GM10847 (cell line): Measurements from ENCODE around the gene FAM240B.

Source experiments
- POLR2A ChIP-seq: IDR thresholded peaks from 2 replicates; pipeline ENCODE4 v1.6.1; 2011; ENCODE audit not compliant: insufficient read length; ENCODE audit errors: extremely low read depth

FAM240B gene

DNA sequence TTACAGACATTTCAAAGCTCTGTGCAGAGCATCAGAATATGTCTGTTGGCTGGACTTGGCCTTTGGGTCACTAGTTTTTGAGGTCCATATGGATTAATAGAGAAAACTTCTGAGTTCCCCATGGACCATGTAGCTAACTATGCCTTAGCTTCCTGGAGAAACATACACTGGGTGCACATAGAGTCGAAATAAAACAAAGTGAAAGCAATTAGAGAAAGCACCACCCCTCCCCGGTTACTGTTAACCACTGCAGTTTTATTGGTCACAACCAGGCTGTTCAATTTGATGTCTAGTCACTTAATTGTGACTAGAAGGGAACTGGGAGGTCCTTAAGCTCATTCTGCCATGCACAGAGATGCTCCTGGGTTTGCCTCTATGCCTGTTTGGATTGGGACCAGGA, 4.2 kb downstream of the FAM240B start:
- no peak for TF ChIP-seq POLR2A

DNA sequence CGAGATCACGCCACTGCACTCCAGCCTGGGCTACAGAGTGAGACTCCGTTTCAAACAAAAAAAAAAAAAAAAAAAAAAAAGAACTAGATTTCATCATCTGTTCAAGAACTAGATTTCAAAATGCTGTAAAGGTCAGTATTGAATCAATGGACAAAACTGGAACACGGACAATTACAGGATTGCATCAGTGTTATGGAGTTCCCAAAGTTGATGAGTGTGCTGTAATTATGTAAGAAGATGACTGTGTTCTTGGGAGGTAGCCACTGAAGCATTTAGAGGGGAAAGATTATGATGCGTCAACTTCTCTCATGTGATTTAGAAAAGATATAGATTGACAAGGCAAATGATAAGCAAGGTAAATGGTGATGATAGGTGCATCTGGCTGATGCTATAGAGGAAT, 6.5 kb downstream of the FAM240B start:
- TF ChIP-seq POLR2A = no peak

DNA sequence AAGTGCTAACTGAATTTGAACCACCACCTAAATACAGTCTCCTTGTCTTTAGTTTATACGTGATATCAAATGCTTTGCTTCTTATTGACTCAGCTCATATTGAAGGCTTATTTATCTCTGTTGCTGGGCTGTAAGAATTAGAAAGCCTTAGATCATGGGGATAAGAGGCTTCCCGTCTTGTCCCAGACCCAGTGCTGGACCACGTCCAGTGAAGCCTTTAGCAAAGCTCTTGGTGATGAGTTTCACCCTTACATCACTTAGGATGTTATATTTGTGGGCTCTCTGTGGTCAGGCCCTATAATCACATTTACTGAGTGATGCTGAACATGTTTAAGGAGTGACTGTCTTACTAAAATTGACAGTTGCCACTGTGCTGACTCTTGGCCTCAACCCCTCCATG, 11.2 kb downstream of the FAM240B start:
- TF ChIP-seq POLR2A = no peak

DNA sequence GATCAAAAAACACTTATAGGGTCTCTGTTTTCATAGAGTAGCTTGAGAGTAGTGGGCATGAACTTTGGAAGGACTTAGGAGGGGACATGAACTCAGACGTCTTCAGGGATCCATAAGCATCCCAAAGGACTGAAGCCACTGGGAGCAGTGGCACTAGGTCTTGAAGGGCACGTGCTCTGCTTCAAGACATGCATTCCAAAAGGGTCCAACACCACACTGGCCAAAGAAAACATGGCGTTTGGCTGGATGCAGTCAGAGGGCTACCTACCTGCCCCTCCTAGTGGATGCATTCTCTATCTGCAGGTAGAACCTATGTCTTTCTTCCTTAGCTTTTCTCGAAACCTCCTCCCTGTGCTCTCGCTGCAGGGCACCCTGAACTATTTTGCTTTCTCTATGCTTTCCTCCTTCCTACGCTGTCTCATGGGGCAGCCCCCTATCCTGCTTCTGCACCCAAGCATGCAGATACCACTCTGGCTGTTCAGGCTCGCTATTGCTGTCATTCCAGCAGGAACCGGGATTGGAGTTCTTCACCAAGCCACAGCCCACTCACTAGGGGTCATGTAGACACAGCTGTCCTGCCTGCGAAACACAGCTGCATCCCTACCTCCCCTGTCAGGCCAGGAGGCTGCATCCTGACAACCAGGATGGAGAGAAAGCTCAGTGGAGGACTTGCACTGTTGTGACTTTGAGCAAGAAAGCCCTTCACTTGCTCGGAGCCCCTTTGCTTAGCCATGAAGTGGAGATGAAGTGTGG, 11.9 kb downstream of the FAM240B start:
- TF ChIP-seq POLR2A = no peak

DNA sequence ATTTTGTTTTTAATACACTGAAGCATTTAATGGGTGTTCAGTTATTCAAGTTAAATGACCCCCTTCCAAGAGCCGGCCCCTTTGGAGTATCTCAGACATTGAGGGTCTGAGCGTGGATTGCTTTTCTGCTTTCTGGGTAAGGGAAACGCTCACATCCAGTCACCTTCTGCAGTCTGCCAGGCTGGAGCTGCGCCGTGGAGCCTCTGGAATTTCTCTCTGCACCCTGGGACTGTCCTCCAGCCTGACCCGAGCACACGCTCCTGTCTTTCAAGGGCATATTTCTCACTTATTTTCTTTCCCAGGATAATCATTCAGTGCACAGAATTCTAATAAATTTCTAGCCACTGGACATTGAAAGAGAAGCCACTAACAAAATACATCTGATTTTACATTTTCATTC, 13.4 kb downstream of the FAM240B start:
- no peak for TF ChIP-seq POLR2A

DNA sequence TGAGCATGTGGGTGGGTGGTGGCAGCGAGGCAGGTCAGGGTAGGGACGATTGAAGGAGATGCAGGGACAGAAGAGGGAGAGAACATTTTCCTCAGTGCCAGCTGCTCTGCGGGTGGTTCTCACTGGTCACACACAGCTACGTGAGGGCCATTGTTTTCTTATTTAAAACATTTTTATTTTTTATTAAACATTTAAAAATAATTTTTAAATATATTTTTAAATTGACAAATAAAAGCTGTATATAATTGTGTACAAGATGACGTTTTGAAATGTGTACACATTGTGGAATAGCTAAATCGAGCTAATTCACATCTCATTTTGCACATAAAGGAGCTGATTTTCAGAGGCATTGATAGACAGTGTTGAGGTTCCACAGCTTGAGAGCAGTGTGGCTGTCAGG, 14.0 kb downstream of the FAM240B start:
- no peak for TF ChIP-seq POLR2A

DNA sequence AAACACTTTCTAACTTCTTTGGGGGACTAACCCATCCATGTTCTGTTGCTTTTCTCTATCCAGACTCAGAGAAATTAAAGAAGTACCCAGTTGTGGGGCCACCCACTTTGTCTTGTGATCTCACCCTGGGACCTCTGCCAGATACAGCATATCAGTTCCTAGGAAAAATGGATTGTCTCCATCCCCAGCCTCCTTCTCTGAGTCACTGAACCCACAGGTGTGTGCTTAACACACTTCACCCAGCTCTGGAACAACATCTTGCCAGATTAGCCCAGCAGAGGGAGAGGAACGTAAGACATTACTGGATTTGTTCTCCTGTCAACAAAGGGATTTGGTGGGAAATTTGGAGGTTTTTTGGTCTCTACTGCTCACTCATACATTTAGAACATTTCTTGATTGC, 19.2 kb downstream of the FAM240B start:
- TF ChIP-seq POLR2A = no peak

DNA sequence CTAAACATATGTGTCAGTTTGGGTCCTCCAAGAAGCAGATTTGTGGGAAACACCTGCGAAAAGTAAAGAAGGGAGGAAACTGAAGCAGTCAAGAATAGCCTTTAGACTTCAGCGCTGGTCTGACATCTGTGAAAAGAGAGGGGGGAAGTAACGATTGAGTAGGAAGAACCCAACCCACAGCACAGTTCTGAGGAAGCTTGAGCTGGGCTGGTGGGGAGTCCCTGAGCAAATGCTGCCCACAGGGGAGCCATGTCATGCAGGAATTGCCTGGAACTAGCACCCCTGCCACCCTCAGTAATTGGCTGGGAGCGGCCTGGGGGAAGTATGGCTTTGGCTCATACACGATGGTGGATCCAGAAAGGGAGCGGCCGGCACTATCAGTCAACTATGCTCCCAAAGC, 20.6 kb downstream of the FAM240B start:
- no peak for TF ChIP-seq POLR2A

DNA sequence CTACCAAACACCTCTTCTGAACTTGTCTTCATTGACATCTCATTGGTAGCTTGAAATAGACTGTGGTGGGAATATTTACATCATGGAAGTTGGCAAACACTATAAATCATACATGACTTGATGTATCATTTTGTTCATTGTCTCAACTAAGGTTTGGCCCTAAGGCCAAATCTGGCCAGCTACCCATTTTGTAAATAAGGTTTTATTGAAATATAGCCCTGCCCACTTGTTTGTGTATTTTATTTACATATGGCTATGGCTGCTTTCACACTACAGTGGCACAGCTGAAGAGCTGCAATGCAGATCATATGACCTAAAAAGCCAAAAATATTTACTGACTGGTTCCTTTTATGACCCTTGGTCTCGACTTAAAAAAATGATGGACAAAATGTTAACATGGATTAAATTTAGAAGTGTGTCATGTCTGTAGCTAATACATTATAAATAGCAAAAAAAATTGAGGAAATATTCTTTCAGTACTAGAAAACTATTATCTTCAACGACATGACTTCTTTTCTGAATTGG, 22.1 kb downstream of the FAM240B start:
- TF ChIP-seq POLR2A = no peak

DNA sequence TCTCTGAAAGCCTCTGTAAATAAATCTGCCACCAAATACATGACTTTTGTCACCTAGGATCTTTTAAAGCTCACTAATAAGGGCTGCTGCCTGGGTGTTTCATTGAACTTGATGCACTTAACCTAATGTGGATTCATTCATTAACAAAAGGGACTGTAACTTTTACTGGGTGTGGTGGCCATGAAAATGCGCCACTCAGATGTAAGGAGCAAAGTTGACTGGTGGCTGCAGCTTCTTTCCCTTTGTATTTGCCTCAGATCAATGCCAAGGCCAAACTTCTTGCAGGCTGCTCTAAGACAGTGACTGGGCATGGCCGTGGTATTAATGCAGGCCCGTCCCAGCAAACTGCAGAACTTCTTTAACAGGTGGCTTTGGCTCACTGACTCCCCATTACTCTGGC, 22.9 kb downstream of the FAM240B start:
- TF ChIP-seq POLR2A = no peak

DNA sequence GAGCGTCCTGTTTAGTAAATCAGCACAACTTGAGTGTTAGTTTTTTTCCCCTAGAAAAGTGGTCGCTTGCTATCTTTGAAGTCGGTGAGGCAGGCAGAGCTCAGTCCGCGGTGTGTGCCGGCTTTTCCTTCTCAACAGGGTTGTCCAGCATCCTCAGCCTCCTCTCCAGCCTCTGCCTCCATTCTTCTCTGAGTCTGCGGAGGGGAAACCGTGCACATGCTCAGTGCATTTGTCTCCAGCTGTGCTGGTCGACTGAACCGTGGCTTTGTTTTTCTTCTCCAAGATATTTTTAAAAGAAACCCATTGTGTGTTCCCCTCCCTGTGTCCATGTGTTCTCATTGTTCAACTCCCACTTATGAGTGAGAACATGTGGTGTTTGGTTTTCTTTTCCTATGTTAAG, 25.3 kb downstream of the FAM240B start:
- TF ChIP-seq POLR2A = no peak

DNA sequence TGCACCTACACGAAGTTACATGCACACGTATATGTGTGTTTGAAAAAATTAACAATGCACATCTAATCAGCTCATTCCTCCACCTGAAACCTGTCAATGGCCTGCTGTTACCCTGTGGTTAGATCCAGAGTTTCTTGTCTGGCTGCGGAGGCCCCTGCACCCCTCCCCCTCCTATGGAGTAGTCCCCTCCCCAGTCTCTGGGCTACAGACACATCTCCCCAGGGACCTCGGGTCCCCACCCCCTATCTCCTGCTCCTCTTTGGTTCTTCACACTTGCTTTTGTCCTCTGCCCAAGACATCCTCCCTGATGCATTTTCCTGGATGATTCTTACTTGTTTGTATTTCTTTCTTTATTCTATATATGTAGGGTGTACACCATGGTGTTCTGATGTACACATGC, 27.2 kb downstream of the FAM240B start:
- no peak for TF ChIP-seq POLR2A

DNA sequence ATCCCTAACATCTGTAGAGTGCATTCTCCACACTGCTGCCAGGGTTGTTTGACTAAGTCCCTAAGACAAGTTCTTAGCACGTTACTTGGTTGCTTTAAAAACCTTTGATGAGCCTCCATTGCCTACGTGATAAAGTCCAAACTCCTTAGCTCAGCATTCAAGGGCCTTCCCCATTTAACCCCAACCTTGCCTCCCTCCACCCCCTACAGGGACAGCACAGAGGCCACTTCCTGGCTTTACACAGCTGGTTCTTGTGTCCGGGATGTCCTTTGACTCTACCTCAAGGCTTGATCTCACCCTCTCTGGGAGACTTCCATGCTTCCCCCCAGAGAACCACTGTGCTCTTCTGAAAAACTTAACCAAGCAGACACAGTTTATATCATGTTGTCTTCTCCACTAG, 29.4 kb downstream of the FAM240B start:
- TF ChIP-seq POLR2A = no peak

DNA sequence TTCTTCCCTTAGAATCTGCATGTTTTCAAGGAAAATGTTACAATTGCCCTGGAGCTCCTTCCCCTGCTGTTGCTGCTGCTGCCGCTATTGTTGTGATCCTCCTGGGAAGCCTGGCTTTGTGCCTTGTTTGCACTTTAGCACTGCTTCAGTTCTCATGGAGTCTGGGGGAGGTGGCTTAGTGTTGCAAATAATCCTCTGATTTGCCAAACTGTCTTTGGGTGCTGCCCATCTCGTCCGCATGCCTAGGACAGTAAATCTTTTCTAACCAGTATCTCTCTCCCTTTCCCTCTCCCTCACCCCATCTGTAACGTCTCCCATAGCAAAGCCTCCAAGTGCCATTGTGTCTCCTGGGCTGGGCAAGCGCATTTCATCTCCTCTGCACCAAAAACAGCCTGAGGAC, 30.3 kb downstream of the FAM240B start:
- no peak for TF ChIP-seq POLR2A

DNA sequence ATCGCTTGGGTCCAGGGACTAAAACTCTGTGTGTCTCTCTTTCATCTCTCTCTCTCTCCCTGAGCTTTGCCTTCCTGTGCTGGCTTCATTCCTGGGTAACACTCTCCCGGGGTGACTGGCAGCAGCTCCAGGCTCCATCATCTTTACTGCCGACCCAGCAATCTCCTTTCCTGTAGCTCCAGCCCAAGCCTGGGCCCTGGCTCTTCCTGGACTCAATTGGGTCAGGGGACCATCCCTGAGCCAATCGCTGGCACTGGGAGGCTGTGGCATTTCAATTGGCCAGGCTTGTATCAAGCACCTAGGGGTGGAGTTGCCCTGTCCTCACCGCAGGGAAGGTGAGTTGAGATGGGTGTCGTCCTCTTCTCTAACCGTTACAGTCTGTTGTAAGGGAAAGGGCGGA, 31.9 kb downstream of the FAM240B start:
- no peak for TF ChIP-seq POLR2A

DNA sequence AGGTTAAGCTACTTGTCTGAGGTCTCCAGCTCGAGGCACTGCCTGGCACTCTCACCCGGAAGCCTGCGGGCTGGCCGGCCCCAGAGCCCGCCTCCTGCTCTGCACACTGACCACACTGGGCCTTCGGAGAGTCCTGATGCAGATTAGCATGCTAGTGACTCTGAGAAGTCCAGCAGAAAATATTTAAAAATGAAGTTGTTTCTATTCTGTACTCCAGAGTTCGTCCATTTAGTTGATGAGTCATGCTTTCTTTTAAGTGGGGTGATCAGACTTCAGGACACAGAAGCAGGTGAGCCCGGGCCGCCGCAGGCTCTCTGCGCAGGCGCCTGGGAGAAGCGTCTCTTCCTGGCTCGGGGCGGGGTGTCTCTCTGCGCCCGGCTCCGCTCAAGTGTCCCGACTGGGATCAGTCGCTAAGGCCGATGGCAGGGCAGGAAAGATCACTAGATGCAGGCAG, 32.5 kb downstream of the FAM240B start:
- TF ChIP-seq POLR2A = no peak

DNA sequence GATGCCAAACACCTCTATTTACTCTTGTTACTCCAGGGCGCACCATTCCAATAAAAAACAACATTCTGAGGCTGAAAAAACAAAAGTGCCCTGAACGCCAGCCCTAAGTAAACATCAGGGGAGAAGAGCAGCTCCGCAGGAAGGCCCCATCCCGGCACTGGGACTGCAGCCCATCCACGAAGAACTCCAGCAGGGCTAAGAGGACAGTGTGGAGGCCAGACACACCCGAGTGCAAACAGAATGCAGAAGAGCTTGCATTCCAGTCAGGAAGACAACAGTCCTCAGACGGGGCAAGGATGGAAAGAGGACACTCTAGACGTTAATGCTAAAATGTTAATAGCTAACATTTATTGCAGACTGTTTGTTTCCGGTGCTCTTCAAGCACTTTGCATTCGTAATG, 33.0 kb downstream of the FAM240B start:
- TF ChIP-seq POLR2A = no peak
